ENCODE measurements around the gene PIK3AP1.

PIK3AP1 gene

GRCh38 chr10:96695366-96695765 is 24.9 kb downstream of the PIK3AP1 start:
- TF ChIP-seq REST (IDR thresholded peaks at IDR 0.05; ENCODE audit: insufficient replicate concordance, low read depth) (no peak), POLR2AphosphoS5 (IDR thresholded peaks at IDR 0.05; ENCODE audit: low read depth) (no peak)
- DNase-seq (ENCODE audit: low read depth in 1 of 2, low spot score in 1 of 2) = no peak
- Histone ChIP-seq H3K27me3 (ENCODE audit: insufficient read depth, poor library complexity, severe bottlenecking) (no peaks in the 10 kb centered on the region), H3K4me3 (replicated peaks; ENCODE audit: insufficient read depth, low read length) (no peak overlapping the region), H3K27ac (replicated peaks) (no peak overlapping the region; the same call in 1 of the 2 replicates)

- no peak for TF ChIP-seq GABPA (IDR thresholded peaks at IDR 0.05; ENCODE audit: low read depth)
- no peaks in the 10 kb centered on the region for H3K27me3 ChIP-seq (ENCODE audit: insufficient read depth, poor library complexity, severe bottlenecking)
- no peak overlapping the region for H3K4me3 ChIP-seq (replicated peaks; ENCODE audit: insufficient read depth, low read length)
- no peak for DNase-seq (ENCODE audit: low read depth in 1 of 2, low spot score in 1 of 2)
- H3K27ac ChIP-seq (replicated peaks) = no peak overlapping the region
These were observed 26.9 kb downstream of the PIK3AP1 start for GRCh38 chr10:96693431-96693830.

GRCh38 chr10:96692427-96692826 is 27.9 kb downstream of the PIK3AP1 start:
- no peak for DNase-seq (ENCODE audit: low read depth in 1 of 2, low spot score in 1 of 2)
- no peaks in the 10 kb centered on the region for H3K27me3 ChIP-seq (ENCODE audit: insufficient read depth, poor library complexity, severe bottlenecking)
- TF ChIP-seq GABPA (IDR thresholded peaks at IDR 0.05; ENCODE audit: low read depth) (no peak), CTCF (IDR thresholded peaks at IDR 0.05; ENCODE audit: insufficient read depth, low read length) (no peak), REST (IDR thresholded peaks at IDR 0.05; ENCODE audit: insufficient replicate concordance, low read depth) (no peak), SPI1 (IDR thresholded peaks at IDR 0.05; ENCODE audit: borderline replicate concordance, low read depth) (no peak), POLR2AphosphoS5 (IDR thresholded peaks at IDR 0.05; ENCODE audit: low read depth) (no peak)
- H3K27ac ChIP-seq (replicated peaks) = no peak overlapping the region
- no peak overlapping the region for H3K4me3 ChIP-seq (replicated peaks; ENCODE audit: insufficient read depth, low read length)

- Histone ChIP-seq H3K4me3 (replicated peaks; ENCODE audit: insufficient read depth, low read length) (no peak overlapping the region), H3K27ac (replicated peaks) (no peak overlapping the region), H3K27me3 (ENCODE audit: insufficient read depth, poor library complexity, severe bottlenecking) (no peaks in the 10 kb centered on the region)
- no peak for DNase-seq (ENCODE audit: low read depth in 1 of 2, low spot score in 1 of 2)
- TF ChIP-seq POLR2AphosphoS5 (IDR thresholded peaks at IDR 0.05; ENCODE audit: low read depth) (no peak), CTCF (IDR thresholded peaks at IDR 0.05; ENCODE audit: insufficient read depth, low read length) (no peak), GABPA (IDR thresholded peaks at IDR 0.05; ENCODE audit: low read depth) (no peak), REST (IDR thresholded peaks at IDR 0.05; ENCODE audit: insufficient replicate concordance, low read depth) (no peak), SPI1 (IDR thresholded peaks at IDR 0.05; ENCODE audit: borderline replicate concordance, low read depth) (no peak)
These were observed 28.6 kb downstream of the PIK3AP1 start for GRCh38 chr10:96691761-96692160.
